Measurements from ENCODE around the gene DDX39B. TPM values are rescaled to one million over a fixed set of nuclear protein-coding genes. Genes with fewer than 3 reads are reported as not detected.

DDX39B gene
- total RNA-seq, 1 experiment from 2014 or later, result 813 TPM

- no peak overlapping the region for H3K18ac ChIP-seq (ENCODE audit: insufficient read length, low read depth, low read length)
- H3K4me3 Mint-ChIP-seq, result no peak overlapping the region; a peak in 1 of 5 replicates
- no peak overlapping the region for H2AFZ ChIP-seq (ENCODE audit: low read length)
- H3K4me1 Mint-ChIP-seq, result peaks cover 11 to 20% of the 10 kb centered on the region in 2 experiments
- H4K8ac ChIP-seq (replicated peaks; ENCODE audit: insufficient read length, low read depth, low read length), result no peak overlapping the region
- no peaks in the 10 kb centered on the region for H3K27me3 ChIP-seq (ENCODE audit: insufficient read depth, low read length)
- no peaks in the 10 kb centered on the region for H3K9me3 ChIP-seq (ENCODE audit: control insufficient read depth, low read depth, low read length)
- no peaks in the 10 kb centered on the region for H3K36me3 Mint-ChIP-seq (ENCODE audit: insufficient read depth in 1 of 3, low read depth in 3 of 3)
- no peak overlapping the region for H4K5ac ChIP-seq (ENCODE audit: insufficient read length, low read depth, low read length)
- H2BK20ac ChIP-seq (ENCODE audit: low read depth, low read length, poor library complexity, severe bottlenecking), result no peak overlapping the region
- no peak overlapping the region for H3K27ac ChIP-seq (ENCODE audit: insufficient read length, low read depth, low read length)
- H3K56ac ChIP-seq (ENCODE audit: insufficient read length, low read depth, low read length), result no peak overlapping the region
- H3K4ac ChIP-seq (ENCODE audit: low read depth, low read length), result no peak overlapping the region
- H3T11ph ChIP-seq (ENCODE audit: low read length), result no peak overlapping the region
- no peak overlapping the region for H2BK15ac ChIP-seq (ENCODE audit: low read depth, low read length)
- no peaks in the 10 kb centered on the region for H3K4me1 ChIP-seq (ENCODE audit: insufficient read depth, low read length)
- H2BK12ac ChIP-seq (ENCODE audit: insufficient read length, low read depth, low read length), result no peak overlapping the region
- H3K27ac Mint-ChIP-seq, result no peak overlapping the region
- H3K9me3 Mint-ChIP-seq, result no peaks in the 10 kb centered on the region; a peak in 1 of 5 replicates
- H4K91ac ChIP-seq (ENCODE audit: insufficient read length, low read depth, low read length), result no peak overlapping the region
- H2BK5ac ChIP-seq (ENCODE audit: insufficient read length, low read length), result no peak overlapping the region
- H3K9ac ChIP-seq (ENCODE audit: extremely low read depth, insufficient read length, low read length), result no peak overlapping the region
- no peak for DNase-seq
- TF ChIP-seq, protein P1, sequence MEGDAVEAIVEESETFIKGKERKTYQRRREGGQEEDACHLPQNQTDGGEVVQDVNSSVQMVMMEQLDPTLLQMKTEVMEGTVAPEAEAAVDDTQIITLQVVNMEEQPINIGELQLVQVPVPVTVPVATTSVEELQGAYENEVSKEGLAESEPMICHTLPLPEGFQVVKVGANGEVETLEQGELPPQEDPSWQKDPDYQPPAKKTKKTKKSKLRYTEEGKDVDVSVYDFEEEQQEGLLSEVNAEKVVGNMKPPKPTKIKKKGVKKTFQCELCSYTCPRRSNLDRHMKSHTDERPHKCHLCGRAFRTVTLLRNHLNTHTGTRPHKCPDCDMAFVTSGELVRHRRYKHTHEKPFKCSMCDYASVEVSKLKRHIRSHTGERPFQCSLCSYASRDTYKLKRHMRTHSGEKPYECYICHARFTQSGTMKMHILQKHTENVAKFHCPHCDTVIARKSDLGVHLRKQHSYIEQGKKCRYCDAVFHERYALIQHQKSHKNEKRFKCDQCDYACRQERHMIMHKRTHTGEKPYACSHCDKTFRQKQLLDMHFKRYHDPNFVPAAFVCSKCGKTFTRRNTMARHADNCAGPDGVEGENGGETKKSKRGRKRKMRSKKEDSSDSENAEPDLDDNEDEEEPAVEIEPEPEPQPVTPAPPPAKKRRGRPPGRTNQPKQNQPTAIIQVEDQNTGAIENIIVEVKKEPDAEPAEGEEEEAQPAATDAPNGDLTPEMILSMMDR (conservative IDR thresholded peaks at IDR 0.05), result no peak
- no CpG with 5 or more reads among the region's 9 CpGs for WGBS (ENCODE audit: extremely low coverage, insufficient read length, low lambda C conversion rate)
- H3K23ac ChIP-seq (ENCODE audit: insufficient read length, low read depth, low read length), result no peak overlapping the region
- H3K27me3 Mint-ChIP-seq (ENCODE audit: low read depth), result peaks cover 22% of the 10 kb centered on the region
- no peaks in the 10 kb centered on the region for H3K79me2 ChIP-seq (ENCODE audit: insufficient read depth, low read length)
- no peak overlapping the region for H3K4me2 ChIP-seq (ENCODE audit: insufficient read depth, insufficient read length, low read length)
- no peaks in the 10 kb centered on the region for H3K79me1 ChIP-seq (ENCODE audit: insufficient read depth, low read depth, low read length, poor library complexity, severe bottlenecking)
- no peak overlapping the region for H3K14ac ChIP-seq (ENCODE audit: insufficient read depth, low read length)
- no peak overlapping the region for H2BK120ac ChIP-seq (ENCODE audit: low read depth, low read length, poor library complexity, severe bottlenecking)
- peaks cover 3% of the 10 kb centered on the region for H3K23me2 ChIP-seq (ENCODE audit: insufficient read length, low read depth, low read length, poor library complexity, severe bottlenecking)
- H4K20me1 ChIP-seq (ENCODE audit: control insufficient read depth, insufficient read depth, insufficient read length), result no peaks in the 10 kb centered on the region
- H2AK5ac ChIP-seq (ENCODE audit: insufficient read length, low read length), result no peak overlapping the region
Observed at GRCh38 chr6:31573239-31574105, 31.7 kb upstream of the DDX39B start.
